Mammary epithelial cell (primary cell): ENCODE results near the gene SMIM7.

ENCODE experiments used
- CTCF ChIP-seq, 2 donors: IDR thresholded peaks in 1 of 2; conservative IDR thresholded peaks in 1 of 2; 2 replicates each; pipeline ENCODE4 v1.5.1; 2011 to 2012; ENCODE audit warnings: inconsistent platforms in 2 of 2, low read length in 2 of 2, mild to moderate bottlenecking in 2 of 2, control low read depth in 1 of 2, low read depth in 1 of 2; ENCODE audit not compliant: insufficient read depth in 1 of 2; ENCODE audit errors: extremely low read depth in 1 of 2
- EZH2 ChIP-seq: IDR thresholded peaks from 2 replicates; pipeline ENCODE4 v1.6.1; 2012; ENCODE audit warnings: low read length, inconsistent platforms, borderline replicate concordance

DNA sequence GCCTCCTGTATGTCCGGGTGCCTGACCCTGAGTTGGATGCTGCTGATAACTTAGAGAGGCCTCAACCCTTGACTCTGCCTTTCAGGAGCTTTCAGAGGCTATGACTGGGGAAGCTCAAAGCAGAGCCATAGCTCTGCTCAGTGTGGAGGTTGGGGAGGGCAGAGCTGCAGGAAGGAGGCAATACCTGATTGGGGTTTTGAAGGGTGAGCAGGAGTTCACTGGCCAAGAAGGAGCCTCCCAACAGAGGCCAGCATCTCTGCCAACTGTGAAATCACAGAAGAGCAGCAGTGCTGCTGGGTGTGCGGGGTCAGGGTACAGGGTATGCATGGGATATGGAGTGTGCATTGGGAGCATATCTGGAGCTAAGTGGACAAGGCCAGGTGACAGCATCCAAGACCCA lies 22.6 kb upstream of the SMIM7 start:
- TF ChIP-seq CTCF (conservative IDR thresholded peaks at IDR 0.05 in 1 of 2, IDR thresholded peaks at IDR 0.05 in 1 of 2; ENCODE audit: extremely low read depth in 1 of 2, insufficient read depth in 1 of 2, low read depth in 1 of 2, low read length in 2 of 2) (no peak), EZH2 (no peak)
